Medulla oblongata (tissue), 1 donor: ENCODE measurements around the gene TMEM140.

Experiments
- DNase-seq: peaks from one replicate; pipeline ENCODE4 v3.0.0-alpha.2; 2015; ENCODE audit errors: extremely low spot score

TMEM140 gene

DNA sequence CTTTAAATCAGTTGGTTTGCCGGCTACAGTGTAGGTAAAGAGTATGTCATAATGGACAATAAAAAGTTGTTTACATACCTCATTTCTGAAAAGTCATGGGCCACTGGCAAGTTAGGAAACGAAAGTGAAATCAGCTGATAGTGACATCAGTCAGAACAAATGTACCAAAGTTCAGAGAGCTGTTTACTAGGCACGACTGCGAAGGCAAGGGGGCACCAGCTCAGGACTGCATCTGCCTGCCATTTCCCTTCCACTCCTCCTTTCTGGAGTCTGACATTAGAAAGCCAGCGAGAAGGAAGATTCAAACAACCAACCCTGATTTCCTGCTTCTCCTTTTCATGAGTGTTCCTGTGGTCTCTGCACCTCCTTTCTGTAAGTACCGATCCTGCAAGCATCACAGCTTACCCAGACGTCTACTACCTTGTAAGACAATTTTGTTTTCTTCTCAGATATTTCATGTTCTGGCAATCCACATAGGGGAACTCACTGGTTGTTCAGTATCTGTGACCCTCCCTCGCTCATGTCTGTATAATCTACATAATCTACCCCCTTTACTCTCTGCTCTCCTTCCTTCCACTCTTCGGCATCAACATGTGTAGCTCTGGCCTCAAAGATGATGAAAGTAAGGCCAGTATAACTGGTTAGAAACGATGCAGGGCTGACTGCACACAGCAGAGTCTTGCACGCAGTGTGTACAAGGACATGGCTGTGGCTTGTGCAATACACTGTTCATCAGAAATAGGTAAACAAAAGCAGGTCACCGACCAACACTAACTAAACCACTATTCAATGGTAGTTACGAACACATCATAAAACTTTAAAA lies at the start of gene TMEM140:
Gene TMEM140, plus strand, starts transcription at position 174 of the 823 bp plus-strand sequence. CDS start 16,370 bp downstream, outside the sequence.
- peak; percentile 88 for DNase-seq

DNA sequence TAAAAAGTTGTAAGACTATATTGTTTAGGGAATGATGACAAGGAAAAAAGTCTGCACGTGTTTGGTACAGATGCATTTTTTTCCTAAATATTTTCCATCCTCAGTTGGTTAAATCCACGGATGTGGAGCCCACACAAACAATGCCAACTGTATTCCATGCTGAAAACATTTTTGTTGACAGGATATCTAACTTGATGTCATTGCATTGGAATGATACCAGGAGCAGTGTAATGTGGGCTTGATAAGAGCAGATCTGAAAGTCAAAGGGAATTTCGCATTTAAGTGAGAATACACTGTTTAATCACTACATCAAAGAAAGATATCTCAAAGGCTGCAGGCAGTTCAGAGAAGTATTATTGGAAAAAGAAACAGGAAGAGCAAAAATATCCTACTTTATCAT lies 49.5 kb upstream of the TMEM140 start:
- DNase-seq: no peak

DNA sequence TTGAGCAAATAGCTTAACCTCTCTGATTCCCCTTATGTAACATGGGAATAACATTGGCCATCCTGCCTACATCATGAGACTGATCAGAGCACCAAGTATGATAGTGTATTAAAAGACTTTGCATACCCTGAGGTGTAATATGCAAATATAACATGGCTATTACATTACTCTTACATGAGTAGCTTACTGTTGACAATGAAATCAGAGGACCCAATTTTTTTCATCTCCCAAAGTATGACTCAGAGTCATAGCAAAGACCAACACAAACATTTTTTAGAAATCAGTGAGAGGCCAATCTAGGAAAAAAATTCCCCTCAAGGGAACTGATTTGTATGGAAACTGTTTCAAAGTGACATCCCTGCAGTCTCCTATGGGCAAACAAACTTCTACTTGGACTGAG lies 47.0 kb upstream of the TMEM140 start:
- DNase-seq: no peak

DNA sequence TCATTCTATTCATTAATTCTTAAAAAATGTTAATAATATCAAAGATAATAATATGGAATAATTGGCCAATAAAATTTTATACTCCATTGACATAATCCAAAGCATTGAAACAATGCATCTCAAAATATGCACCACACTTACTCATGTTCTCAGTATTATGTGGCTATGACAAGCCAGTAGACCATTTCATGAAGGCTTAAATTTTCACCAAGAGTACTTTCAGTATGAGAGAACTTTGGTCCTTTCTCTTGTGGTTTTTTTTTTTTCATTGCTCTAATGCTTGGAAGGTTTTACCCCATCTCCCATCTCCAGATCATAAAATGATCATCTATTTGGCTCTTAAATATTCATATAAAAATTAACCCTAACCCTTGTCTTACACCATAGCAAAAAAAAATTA lies 45.5 kb upstream of the TMEM140 start:
- DNase-seq: no peak

DNA sequence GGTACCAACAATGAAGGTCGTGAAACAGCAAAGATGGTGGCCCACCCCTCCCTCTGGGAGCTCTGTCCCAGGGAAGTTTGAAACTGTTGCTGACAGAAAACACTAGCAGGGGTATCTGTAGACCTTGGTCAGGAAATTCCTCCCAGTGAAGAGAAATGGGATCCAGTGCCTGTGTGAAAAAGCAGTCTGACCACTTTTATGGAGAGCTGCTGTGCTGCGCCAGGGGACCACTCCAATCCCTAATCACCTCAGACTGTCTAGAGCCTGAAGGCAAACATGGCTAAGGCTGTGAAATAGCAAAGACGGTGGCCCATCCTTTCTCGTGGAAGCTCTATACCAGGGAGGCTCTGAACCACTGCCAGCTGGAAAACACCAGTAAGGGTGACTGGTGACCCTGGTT lies 38.3 kb upstream of the TMEM140 start:
- DNase-seq: no peak

DNA sequence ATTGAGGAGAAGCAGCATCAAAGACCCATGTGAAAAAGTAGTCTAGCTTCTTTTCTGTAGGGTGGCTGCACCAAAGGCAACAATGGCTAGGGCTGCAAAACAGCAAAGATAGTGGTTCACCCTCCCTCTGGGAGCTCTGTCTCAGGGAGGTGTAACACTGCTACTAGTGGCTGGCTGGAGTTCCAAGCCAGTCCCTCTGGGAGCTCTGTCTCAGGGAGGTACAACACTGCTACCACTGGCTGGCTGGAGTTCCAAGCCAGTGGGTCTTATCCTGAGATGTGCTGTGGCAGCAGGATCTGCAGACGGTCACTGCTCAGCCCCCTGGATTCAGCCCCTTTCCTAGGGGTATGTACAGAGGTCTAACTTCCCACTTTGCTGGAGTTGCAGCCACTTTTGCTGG lies 37.9 kb upstream of the TMEM140 start:
- DNase-seq: no peak

DNA sequence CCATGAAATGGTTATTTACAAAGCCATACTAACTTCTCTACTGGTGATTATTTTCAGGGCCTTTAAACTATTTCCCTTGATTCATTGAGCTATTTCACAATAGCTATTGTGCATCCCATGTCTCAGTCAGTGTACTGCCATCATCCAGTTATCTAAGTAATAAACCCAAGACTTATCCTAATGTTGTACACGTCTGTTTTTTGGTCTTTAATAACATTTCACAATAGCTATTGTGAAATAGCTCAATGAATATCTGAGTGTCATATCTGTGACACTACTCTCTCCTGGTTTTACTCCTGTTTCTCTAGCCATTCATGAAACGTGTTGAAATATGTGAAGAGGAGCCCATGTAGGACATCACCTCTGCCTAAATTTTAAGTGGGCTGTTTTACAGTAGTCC lies 36.5 kb upstream of the TMEM140 start:
- no peak for DNase-seq

DNA sequence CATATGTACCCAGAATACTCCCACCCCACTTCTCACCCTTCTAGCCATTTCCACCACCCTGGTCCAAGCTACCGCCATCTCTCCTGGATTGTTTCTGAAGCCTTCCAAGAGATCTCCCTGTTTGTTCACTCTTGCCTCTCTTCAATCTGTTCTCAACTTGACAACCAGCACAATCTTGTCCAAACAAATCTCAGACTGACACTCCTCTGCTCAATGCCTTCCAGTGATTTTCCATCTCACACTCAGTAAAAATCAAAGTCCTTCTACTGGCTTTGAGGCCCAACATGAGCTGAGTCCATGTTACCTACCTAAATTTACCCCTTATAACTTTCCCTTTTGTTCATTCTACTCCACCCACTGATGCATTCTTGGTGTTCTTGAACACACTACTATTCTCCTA lies 33.2 kb upstream of the TMEM140 start:
- DNase-seq: no peak

DNA sequence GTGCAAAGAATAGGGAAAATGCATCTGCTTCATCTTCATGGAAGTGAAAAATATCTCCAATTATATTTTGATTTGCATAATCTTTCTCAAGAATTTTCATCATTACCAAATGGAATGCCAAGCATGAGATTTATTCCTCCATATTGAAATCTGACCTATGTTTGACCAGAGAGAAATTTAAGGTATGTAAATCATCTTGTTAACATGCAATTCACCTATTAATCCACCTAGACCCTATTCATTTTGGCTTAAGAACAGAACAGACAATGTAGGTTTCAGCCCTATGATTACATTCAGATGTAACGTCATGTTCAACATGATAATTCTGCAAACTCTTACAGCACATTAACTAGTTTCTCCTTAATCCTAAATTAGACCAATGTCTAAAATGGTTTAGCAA lies 30.8 kb upstream of the TMEM140 start:
- no peak for DNase-seq

DNA sequence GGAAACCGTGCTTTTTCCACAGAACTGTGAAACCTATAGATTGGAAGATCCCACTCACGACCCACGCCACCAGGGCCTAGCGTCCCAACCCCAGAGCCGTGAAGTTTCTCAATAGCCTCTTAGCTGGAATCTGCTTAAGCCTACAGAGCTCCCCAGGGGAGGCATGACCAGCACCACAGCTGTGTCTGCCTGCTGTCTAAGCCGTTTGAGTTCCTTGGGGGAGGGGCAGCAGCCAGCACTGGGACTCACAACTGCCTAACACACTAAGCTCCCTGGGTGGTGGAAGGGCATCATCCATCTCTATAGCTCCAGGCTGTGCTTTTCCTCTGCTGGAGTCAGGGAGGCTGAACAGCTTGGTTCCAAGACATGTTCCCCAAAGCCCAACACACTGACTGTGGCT lies 26.0 kb upstream of the TMEM140 start:
- no peak for DNase-seq

DNA sequence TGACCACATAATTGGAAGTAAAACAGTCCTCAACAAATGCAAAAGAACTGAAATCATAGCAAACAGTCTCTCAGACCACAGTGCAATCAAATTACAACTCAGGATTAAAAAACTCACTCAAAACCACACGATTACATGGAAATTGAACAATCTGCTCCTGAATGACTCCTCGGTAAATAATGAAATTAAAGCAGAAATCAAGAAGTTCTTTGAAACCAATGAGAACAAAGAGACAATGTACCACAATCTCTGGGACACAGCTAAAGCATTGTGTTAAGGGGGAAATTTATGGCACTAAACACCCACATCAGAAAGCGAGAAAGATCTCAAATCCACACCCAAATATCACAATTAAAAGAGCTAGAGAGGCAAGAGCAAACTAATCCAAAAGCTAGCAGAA lies 23.2 kb upstream of the TMEM140 start:
- DNase-seq: peak; percentile 40

DNA sequence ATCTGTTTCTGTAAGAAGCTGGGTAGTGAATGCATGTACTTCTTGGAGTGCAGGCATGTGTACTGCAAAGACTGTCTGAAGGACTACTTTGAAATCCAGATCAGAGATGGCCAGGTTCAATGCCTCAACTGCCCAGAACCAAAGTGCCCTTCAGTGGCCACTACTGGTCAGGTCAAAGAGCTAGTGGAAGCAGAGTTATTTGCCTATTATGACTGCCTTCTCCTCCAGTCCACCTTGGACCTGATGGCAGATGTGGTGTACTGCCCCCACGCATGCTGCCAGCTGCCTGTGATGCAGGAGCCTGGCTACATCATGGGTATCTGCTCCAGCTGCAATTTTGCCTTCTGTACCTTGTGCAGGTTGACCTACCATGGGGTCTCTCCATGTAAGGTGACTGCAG lies 18.9 kb upstream of the TMEM140 start:
- DNase-seq: no peak

DNA sequence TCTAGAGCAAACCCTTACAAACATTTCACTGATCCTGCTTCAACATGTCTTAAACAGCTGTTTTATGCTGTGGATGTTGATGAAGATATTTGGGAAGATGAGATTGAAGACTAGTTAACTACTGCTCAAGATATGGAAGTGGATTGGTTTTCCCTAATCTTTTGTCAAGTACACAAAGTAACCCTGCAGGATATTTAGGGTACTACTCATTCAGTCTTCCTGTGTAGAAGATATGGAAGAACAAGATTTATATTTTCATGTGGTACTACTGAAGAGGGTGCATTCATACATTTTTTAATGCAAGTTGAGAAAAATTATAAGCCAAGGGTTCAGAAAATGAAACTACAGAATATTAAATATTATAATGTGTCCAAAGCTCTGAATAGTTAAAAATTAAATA lies 18.3 kb upstream of the TMEM140 start:
- DNase-seq: no peak

DNA sequence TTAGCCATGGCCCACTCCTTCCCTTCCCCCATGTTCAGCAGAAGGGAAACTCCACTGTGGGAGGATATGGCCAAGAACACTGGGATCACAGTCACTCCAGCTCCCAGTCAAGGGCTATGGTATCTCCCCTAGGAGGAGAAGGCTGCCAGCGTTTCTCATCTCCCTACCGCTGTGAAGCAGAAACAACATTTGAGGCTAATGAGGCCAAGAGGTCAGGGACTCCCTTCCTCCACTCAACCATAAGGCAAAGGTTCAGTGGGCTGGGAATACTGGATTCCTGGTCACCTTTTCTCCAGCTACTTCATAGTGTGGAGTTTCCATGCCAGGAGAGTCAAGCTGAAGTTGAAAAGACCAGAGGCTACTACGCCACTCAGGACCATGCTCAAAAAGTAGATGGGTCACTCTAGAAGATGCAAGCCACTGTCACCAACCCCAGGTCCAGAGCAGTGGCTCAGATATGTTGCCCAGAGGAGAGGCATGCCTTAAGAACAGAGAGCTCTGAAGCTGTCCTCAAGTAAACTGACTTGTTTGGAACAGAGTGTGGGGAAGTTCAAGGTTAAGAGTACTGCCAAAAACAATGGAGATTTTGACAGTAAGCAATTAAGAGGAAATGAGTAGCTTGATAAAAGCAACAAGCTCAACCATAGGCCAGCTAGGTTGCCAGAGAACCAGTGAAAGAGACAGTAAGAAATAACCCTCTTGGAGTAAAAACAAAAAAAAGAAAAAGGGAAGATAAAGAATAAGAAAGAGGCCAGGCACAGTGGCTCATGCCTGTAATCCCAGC lies 3.8 kb upstream of the TMEM140 start:
- no peak for DNase-seq

DNA sequence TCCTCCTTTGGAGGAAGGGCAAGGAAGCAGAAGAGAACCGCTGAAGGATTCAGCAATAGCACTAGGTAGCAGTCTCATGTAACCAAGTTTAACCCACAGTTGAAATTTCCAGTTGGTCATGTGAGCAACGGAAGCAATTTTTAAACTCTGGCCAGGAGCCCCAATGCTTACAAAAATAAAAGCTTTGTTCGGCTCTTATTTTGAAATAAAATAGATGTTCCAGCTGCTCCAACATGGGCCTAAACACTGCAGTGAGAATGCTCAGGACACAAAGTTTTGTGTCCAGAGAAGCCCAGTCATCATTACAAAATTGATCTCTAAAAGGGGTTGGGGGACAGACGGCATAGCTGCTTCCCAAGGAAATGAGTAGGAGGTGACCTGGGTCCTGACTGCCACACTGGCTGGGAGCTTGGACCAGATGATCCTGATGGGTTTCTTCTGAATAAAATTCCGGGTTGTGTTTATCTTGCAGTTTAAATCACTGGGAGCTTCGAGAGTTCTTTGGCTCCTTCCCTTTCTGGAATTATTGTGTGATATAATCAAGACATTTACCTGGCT lies 452 bp upstream of the TMEM140 start:
- peak; percentile 61 for DNase-seq

DNA sequence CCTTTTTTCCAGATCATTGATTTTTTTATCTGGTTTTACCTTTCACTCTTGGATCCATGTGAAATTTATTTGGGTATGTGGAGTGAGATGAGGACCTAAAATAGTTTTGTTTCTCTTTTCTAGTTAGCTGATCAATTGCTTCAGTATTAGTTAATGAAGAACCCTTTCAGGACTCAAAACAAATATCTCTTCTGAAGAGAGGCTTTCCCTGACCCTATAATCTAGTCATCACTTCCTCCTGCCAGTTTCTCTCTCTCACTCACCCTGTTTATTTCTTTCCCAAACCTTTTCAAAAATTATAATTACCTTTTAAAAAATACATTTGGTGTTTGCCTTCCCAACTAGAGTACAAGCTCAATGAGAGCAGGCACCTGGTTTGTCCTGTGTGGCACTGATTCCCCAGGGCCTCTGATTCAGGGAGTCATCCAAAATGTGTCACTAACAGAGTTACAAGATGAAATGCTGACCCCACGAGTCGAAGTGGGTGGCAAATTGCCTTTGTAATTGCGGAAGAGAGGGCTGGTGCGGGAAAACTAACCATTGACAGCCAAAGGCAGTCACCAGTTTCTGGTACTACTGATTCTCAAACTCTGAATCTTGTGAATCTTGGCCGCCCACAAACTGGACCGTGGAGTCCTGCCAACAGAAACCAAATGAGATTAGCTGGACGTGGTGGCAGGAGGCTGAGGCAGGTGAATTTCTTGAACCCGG lies 2.4 kb downstream of the TMEM140 start:
- DNase-seq: peak; percentile 61

DNA sequence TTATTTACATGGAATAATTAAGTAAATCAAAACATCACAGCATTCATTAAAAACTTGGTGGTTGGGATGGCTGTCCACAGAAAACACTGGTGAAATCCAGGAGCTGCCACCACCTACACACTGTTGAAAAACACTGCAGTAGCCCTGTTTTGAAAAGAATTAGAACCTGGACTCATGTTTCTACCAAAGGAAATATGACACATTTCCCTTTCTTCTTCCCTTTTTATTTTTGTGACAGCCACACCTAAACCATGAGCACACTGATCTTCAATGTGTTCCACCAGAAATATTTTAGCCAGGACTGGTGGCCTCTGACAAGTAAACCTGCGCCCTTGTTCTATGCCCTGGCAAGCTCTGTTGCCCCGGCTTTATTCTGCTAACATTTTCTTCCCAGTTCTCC lies 3.3 kb downstream of the TMEM140 start:
- DNase-seq: no peak

DNA sequence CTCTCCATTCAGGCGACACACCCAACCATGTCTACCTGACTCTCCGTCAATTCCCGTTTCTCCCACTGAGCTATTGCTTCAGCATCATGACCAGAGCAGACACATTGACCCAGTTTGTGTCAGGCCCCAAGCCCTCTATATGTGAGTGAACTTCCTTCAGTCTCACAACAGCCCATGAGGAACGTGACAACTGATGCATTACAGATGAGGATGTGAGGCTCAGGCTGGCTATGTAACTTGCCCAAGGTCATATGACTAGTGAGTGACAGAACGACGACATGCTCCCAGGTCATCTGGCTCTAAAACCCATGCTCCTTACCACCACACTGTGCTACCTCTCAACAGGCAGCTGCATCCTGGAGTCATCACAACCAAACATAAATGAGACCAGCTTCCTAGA lies 3.7 kb downstream of the TMEM140 start:
- peak; percentile 54 for DNase-seq

DNA sequence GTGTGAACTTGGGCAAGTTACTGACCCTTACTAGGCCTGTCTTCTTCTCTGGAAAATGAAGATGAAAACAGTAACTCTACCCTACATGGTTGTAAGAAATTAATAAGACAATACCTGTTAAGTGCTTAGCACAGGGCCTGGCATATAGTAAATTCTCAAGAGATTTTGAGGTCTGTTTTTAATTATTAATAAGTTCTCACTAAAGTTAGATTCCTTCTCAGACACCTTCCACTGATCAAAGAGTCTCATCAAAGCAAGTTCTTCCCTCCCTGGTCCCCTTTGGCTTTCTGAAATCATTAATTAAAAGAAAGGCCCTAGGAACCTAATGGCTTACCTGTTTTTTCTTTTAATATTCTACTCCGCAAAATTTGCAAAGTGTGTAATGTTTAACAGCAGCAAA lies 4.6 kb downstream of the TMEM140 start:
- DNase-seq: no peak

DNA sequence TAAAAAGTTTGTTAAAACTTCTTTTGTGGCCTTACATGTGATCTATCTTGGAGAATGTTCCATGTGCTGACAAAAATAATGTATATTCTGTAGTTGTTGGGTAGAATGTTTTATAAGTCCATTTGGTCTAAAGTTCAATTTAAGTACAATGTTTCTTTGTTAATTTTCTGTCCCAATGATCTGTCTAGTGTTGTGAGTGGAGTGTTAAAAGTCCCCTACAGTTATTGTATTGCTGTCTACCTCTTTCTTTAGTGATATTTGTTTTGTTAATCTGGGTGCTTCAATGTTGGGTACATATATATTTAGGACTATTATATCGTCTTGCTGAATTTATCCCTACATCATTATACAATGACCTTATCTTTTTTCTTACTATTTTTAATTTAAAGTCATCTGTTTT lies 6.9 kb downstream of the TMEM140 start:
- DNase-seq: no peak

DNA sequence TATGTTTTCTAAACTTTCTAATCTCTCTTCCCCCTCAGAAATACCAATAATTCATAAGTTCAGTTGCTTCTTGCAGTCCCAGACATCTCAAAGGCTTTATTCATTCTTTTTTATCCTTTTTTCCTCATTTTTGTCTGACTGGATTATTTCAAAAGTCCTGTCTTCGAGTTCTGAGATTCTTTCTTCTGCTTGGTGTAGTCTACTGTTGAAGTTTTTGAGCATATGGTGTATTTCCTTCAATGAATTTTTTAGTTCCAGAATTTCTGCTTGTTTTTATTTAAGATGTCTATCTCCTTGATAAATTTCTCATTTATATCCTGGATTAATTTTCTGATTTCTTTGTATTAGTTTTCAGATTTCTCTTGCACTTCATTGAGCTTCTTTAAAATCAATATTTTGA lies 8.4 kb downstream of the TMEM140 start:
- DNase-seq: no peak

DNA sequence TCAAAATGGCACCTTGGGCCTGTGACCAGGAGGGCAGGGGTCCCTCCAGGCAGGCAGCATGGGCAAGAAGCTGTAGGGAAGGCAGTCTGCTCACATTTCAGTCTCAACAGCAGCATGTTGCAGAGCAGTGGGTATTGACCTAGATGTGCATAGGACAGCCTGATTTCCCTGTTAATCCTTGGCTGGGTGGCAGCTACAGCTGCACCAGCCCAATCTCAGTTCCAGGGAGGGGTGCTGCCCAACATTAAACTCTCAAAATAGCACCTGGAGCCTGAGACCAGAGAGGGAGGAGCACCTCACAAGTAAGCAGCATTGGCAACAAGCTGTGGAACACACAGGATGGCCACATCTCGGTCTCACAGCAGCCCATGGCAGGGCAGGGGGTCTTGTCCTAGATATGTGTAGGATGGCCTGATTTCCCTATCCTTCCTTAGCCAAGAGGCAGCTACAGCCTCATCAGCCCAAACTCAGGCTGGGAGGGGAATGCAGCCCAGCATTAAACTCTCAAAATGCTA lies 10.3 kb downstream of the TMEM140 start:
- DNase-seq: no peak
